Progenitor cell of endocrine pancreas (in vitro differentiated cells): ENCODE results near the gene ARMC2. TPM values are rescaled to one million over a fixed set of nuclear protein-coding genes. Genes with fewer than 3 reads are reported as not detected.

ENCODE experiments used
- DNase-seq: peaks from one replicate; pipeline ENCODE4 v3.0.0; 2021; ENCODE audit warnings: low spot score; ENCODE audit not compliant: unreplicated experiment
- H3K27ac Mint-ChIP-seq: 2 replicates; pipeline ENCODE4 v1.8.0; 2021; ENCODE audit warnings: mild to moderate bottlenecking, moderate library complexity, mixed read lengths
- H3K27me3 Mint-ChIP-seq: 2 replicates; pipeline ENCODE4 v1.8.0; 2021; ENCODE audit warnings: mixed read lengths
- H3K36me3 Mint-ChIP-seq: 2 replicates; pipeline ENCODE4 v1.8.0; 2022; ENCODE audit warnings: mixed read lengths; ENCODE audit not compliant: insufficient read depth
- H3K4me1 Mint-ChIP-seq: 2 replicates; pipeline ENCODE4 v1.8.0; 2021; ENCODE audit warnings: low read depth, mixed read lengths
- H3K4me3 Mint-ChIP-seq: 2 replicates; pipeline ENCODE4 v1.8.0; 2021; ENCODE audit warnings: low read depth, mild to moderate bottlenecking, moderate library complexity, mixed read lengths
- H3K9me3 Mint-ChIP-seq: 2 replicates; pipeline ENCODE4 v1.8.0; 2021; ENCODE audit warnings: low read depth, mixed read lengths
- total RNA-seq: library from RNA; stranded (reverse); gene quantifications from 2 replicates; pipeline ENCODE4 v1.2.1, GENCODE V29; 2021
- TF ChIP-seq, protein P1 (sequence below): fragments of 200-600 bp; sonication (generic); IDR thresholded peaks from one replicate; pipeline ENCODE4 v1.5.0; 2021; ENCODE audit warnings: antibody characterized with exemption, mild to moderate bottlenecking; ENCODE audit not compliant: unreplicated experiment

ARMC2 gene
- total RNA-seq, 1 donor from 2014 or later: 16.5 TPM

- H3K27me3 Mint-ChIP-seq: peaks cover 74% of the 10 kb centered on the region
- H3K27ac Mint-ChIP-seq: no peak overlapping the region
- DNase-seq: no peak
- H3K4me1 Mint-ChIP-seq: peaks cover 16% of the 10 kb centered on the region
- TF ChIP-seq, protein P1, sequence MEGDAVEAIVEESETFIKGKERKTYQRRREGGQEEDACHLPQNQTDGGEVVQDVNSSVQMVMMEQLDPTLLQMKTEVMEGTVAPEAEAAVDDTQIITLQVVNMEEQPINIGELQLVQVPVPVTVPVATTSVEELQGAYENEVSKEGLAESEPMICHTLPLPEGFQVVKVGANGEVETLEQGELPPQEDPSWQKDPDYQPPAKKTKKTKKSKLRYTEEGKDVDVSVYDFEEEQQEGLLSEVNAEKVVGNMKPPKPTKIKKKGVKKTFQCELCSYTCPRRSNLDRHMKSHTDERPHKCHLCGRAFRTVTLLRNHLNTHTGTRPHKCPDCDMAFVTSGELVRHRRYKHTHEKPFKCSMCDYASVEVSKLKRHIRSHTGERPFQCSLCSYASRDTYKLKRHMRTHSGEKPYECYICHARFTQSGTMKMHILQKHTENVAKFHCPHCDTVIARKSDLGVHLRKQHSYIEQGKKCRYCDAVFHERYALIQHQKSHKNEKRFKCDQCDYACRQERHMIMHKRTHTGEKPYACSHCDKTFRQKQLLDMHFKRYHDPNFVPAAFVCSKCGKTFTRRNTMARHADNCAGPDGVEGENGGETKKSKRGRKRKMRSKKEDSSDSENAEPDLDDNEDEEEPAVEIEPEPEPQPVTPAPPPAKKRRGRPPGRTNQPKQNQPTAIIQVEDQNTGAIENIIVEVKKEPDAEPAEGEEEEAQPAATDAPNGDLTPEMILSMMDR: no peak
- no peak overlapping the region for H3K4me3 Mint-ChIP-seq
- H3K9me3 Mint-ChIP-seq: no peaks in the 10 kb centered on the region
- H3K36me3 Mint-ChIP-seq: peaks cover 10% of the 10 kb centered on the region
Measured at GRCh38 chr6:108904741-108905140, 56.5 kb downstream of the ARMC2 start.

GRCh38 chr6:108914235-108915022 lies 66.2 kb downstream of the ARMC2 start:
- H3K27me3 Mint-ChIP-seq: peaks cover 70% of the 10 kb centered on the region
- H3K4me3 Mint-ChIP-seq: no peak overlapping the region
- no peaks in the 10 kb centered on the region for H3K36me3 Mint-ChIP-seq
- no peaks in the 10 kb centered on the region for H3K9me3 Mint-ChIP-seq
- H3K4me1 Mint-ChIP-seq: no peaks in the 10 kb centered on the region
- no peak for DNase-seq
- TF ChIP-seq, protein P1: peak; percentile 36
- no peak overlapping the region for H3K27ac Mint-ChIP-seq

GRCh38 chr6:108915258-108915657 lies 67.0 kb downstream of the ARMC2 start:
- TF ChIP-seq, protein P1: no peak
- Mint-ChIP-seq H3K27ac (no peak overlapping the region), H3K4me3 (no peak overlapping the region), H3K36me3 (no peaks in the 10 kb centered on the region), H3K27me3 (peaks cover 69% of the 10 kb centered on the region), H3K9me3 (no peaks in the 10 kb centered on the region), H3K4me1 (no peaks in the 10 kb centered on the region)
- no peak for DNase-seq

- no peaks in the 10 kb centered on the region for H3K36me3 Mint-ChIP-seq
- DNase-seq: no peak
- TF ChIP-seq, protein P1: no peak
- H3K27ac Mint-ChIP-seq: no peak overlapping the region
- no peaks in the 10 kb centered on the region for H3K9me3 Mint-ChIP-seq
- H3K4me1 Mint-ChIP-seq: no peaks in the 10 kb centered on the region
- H3K27me3 Mint-ChIP-seq: peaks cover 68% of the 10 kb centered on the region
- H3K4me3 Mint-ChIP-seq: no peak overlapping the region
Measured at GRCh38 chr6:108916026-108916686, 67.9 kb downstream of the ARMC2 start.

GRCh38 chr6:108920751-108921150 lies 72.5 kb downstream of the ARMC2 start:
- no peak for DNase-seq
- Mint-ChIP-seq H3K36me3 (peaks cover 2% of the 10 kb centered on the region), H3K4me1 (no peaks in the 10 kb centered on the region), H3K27me3 (peaks cover 65% of the 10 kb centered on the region), H3K9me3 (no peaks in the 10 kb centered on the region), H3K4me3 (no peak overlapping the region), H3K27ac (no peak overlapping the region)
- TF ChIP-seq, protein P1: no peak
